HEK293T (cell line): Measurements from ENCODE around the gene AEN.

Experiments used
- CTCF ChIA-PET: fragments of 350-600 bp; formaldehyde crosslinking; extraction: SDS; loops from one replicate; lab custom pipeline; 2021; ENCODE audit warnings: antibody characterized with exemption, inconsistent platforms; lab: Yijun Ruan, JAX
- POLR2A ChIA-PET: fragments of 350-600 bp; formaldehyde crosslinking; extraction: SDS; loops from one replicate; lab custom pipeline; 2020; ENCODE audit warnings: antibody characterized with exemption, inconsistent platforms; lab: Yijun Ruan, JAX
- DNase-seq: peaks from one replicate; pipeline ENCODE4 v3.0.0; 2012; ENCODE audit warnings: mixed read lengths; ENCODE audit errors: extremely low spot score
- ARNT ChIP-seq: fragments of 450-650 bp; IDR thresholded peaks from 2 replicates; pipeline ENCODE4 v1.6.1; 2017; ENCODE audit warnings: mild to moderate bottlenecking
- BHLHE40 ChIP-seq: fragments of 450-650 bp; IDR thresholded peaks from 2 replicates; pipeline ENCODE4 v1.6.1; 2016; ENCODE audit warnings: mild to moderate bottlenecking, moderate library complexity, borderline replicate concordance
- CTBP1 ChIP-seq: fragments of 450-650 bp; IDR thresholded peaks from 2 replicates; pipeline ENCODE4 v1.6.1; 2016; ENCODE audit warnings: borderline replicate concordance
- ELF4 ChIP-seq: fragments of 450-650 bp; IDR thresholded peaks from 2 replicates; pipeline ENCODE4 v1.6.1; 2017; ENCODE audit warnings: antibody characterized with exemption
- FOXA1 ChIP-seq: fragments of 450-650 bp; IDR thresholded peaks from 2 replicates; pipeline ENCODE4 v1.6.1; 2016; ENCODE audit warnings: mild to moderate bottlenecking
- FOXK2 ChIP-seq: fragments of 450-650 bp; IDR thresholded peaks from 2 replicates; pipeline ENCODE4 v1.6.1; 2016; ENCODE audit warnings: mild to moderate bottlenecking
- FOXM1 ChIP-seq: fragments of 450-650 bp; IDR thresholded peaks from 2 replicates; pipeline ENCODE4 v1.6.1; 2017; ENCODE audit warnings: mild to moderate bottlenecking, borderline replicate concordance
- HDGF ChIP-seq: fragments of 450-650 bp; IDR thresholded peaks from 2 replicates; pipeline ENCODE4 v1.6.1; 2017; ENCODE audit warnings: antibody characterized with exemption, borderline replicate concordance
- L3MBTL2 ChIP-seq: fragments of 450-650 bp; conservative IDR thresholded peaks from 2 replicates; pipeline ENCODE4 v1.6.1; 2016; ENCODE audit warnings: mild to moderate bottlenecking
- LEF1 ChIP-seq: fragments of 450-650 bp; IDR thresholded peaks from 2 replicates; pipeline ENCODE4 v1.6.1; 2017; ENCODE audit warnings: mild to moderate bottlenecking, borderline replicate concordance
- NFRKB ChIP-seq: fragments of 450-650 bp; IDR thresholded peaks from 2 replicates; pipeline ENCODE4 v1.6.1; 2016; ENCODE audit warnings: mild to moderate bottlenecking, moderate library complexity
- PKNOX1 ChIP-seq: fragments of 450-650 bp; IDR thresholded peaks from 2 replicates; pipeline ENCODE4 v1.6.1; 2016
- SP1 ChIP-seq: fragments of 450-650 bp; IDR thresholded peaks from 2 replicates; pipeline ENCODE4 v1.6.1; 2017
- SUZ12 ChIP-seq: fragments of 450-650 bp; IDR thresholded peaks from 2 replicates; pipeline ENCODE4 v1.6.1; 2016; ENCODE audit warnings: mild to moderate bottlenecking
- TARDBP ChIP-seq: fragments of 450-650 bp; IDR thresholded peaks from 2 replicates; pipeline ENCODE4 v1.6.1; 2016
- ZNF384 ChIP-seq: fragments of 450-650 bp; IDR thresholded peaks from 2 replicates; pipeline ENCODE4 v1.6.1; 2016

AEN gene

GRCh38 chr15:88604381-88605188, 16.6 kb upstream of the AEN start:
- DNase-seq: no peak
- CTCF ChIA-PET: no interaction called here
- POLR2A ChIA-PET: interaction anchor here (2.0 kb wide), 1 partner anchor 137 kb away, joined by 6 read pairs; the partner anchor contains the start of genes MRPL46 and MRPS11
- TF ChIP-seq SP1: no peak
- no peak for TF ChIP-seq TARDBP
- TF ChIP-seq ARNT: no peak
- TF ChIP-seq NFRKB: no peak

GRCh38 chr15:88605189-88606069, 15.7 kb upstream of the AEN start:
- ChIA-PET CTCF (no interaction called here), POLR2A (interaction anchor here (2.0 kb wide), 1 partner anchor 138 kb away, joined by 6 read pairs; the partner anchor contains the start of genes MRPL46 and MRPS11)
- DNase-seq: peak; percentile 68
- TF ChIP-seq TARDBP: peak; percentile 57; the same call in 1 of the 2 replicates
- no peak for TF ChIP-seq PKNOX1
- TF ChIP-seq BHLHE40: no peak

- ChIA-PET POLR2A (interaction anchor here (2.0 kb wide), 1 partner anchor 139 kb away, joined by 6 read pairs; the partner anchor contains the start of genes MRPL46 and MRPS11), CTCF (no interaction called here)
- TF ChIP-seq BHLHE40: no peak
- TF ChIP-seq CTBP1: no peak
- TF ChIP-seq FOXA1: no peak
- no peak for TF ChIP-seq HDGF
- no peak for TF ChIP-seq ZNF384
- TF ChIP-seq L3MBTL2: no peak
- TF ChIP-seq FOXK2: no peak
- no peak for TF ChIP-seq ELF4
- no peak for DNase-seq
These were observed 14.9 kb upstream of the AEN start for GRCh38 chr15:88606070-88606794.

- no peak for DNase-seq
- POLR2A ChIA-PET: interaction anchor here (0.8 kb wide), 1 partner anchor 140 kb away, joined by 3 read pairs; the partner anchor contains the start of gene MRPS11
- TF ChIP-seq SP1 (no peak), FOXM1 (no peak), NFRKB (no peak), ARNT (no peak), BHLHE40 (no peak), FOXK2 (no peak), LEF1 (no peak), ELF4 (no peak), ZNF384 (no peak), CTBP1 (no peak), L3MBTL2 (no peak), FOXA1 (no peak), PKNOX1 (no peak), SUZ12 (no peak), TARDBP (no peak), HDGF (no peak)
- CTCF ChIA-PET: no interaction called here
These were observed 13.2 kb upstream of the AEN start for GRCh38 chr15:88607951-88608350.

- POLR2A ChIA-PET: no interaction called here
- TF ChIP-seq ZNF384 (no peak), NFRKB (no peak), ARNT (no peak), FOXK2 (no peak), FOXA1 (no peak), FOXM1 (no peak)
- DNase-seq: no peak
- CTCF ChIA-PET: interaction anchor here (2.0 kb wide), 1 partner anchor 132 kb away, joined by 7 read pairs; no protein-coding TSS in a partner anchor
These were observed 12.4 kb upstream of the AEN start for GRCh38 chr15:88608607-88609181.
